ENCODE measurements around the gene CTNNA2. TPM values are rescaled to one million over a fixed set of nuclear protein-coding genes. Genes with fewer than 3 reads are reported as not detected.

Gene CTNNA2
- total RNA-seq, 1 donor from 2014 or later, result not detected

GRCh38 chr2:79611448-79612016, 98.7 kb downstream of the CTNNA2 start:
- DNase-seq (ENCODE audit: extremely low read depth, low read depth, low spot score), result no peak

GRCh38 chr2:79612999-79613398, 100.1 kb downstream of the CTNNA2 start:
- DNase-seq (ENCODE audit: extremely low read depth, low read depth, low spot score), result no peak

DNA sequence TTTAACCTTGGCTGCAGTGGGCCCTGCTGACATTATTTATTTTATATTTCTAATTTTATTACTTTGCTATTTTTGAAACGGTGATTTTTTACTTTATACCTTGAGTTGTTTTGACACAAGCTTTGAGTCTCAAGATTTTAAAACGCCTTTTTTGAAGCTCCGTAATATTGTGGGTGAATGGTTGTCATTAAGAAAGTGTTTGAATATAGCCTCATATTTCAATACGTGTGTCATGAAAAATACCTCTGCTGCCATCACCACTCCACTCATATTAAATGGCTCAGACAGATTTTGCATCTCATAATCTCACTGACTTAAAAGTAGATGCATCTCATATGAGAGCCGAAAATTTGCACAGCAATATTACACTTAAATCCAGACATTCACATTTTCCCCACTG, 106.6 kb downstream of the CTNNA2 start:
- DNase-seq (ENCODE audit: extremely low read depth, low read depth, low spot score), result no peak

DNA sequence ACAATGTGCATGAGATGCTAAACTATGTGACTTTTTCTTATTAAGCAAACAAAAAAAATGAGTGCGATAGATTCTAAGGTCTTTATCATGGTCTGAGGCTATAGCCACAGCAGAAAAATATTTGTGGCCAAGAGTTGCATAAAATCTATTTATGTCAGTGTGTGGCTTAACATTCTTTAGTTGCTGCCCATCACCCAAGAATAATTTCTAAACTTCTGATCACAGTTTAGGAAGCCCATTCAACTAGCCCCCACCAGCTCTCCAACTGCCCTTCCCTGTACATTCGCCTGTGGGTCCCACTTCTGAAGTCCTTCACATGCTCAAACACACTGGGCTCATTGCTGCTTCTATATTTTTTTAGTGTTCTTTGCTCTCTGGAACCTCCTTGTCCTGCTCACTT, 107.1 kb downstream of the CTNNA2 start:
- no peak for DNase-seq (ENCODE audit: extremely low read depth, low read depth, low spot score)

DNA sequence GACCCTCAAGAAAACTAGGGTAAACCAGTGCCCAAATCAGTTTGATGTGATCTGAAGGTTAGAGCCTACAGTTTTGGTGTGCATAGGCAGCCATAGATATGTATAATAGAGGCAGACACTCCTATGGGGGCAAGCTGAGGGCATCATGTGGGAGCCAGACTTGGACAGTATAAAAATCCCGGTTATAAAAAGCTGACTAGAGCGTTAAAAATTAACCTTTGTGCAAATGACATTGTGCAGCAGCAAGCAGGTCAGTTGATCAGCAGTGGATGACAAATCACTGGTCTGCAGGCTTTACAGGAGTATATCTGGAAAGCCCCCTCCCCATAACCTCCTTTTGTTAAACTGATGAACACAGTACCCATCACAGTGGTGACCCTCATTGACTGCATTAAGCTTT, 107.8 kb downstream of the CTNNA2 start:
- no peak for DNase-seq (ENCODE audit: extremely low read depth, low read depth, low spot score)

GRCh38 chr2:79621252-79621651, 108.4 kb downstream of the CTNNA2 start:
- no peak for DNase-seq (ENCODE audit: extremely low read depth, low read depth, low spot score)

GRCh38 chr2:79621755-79622154, 108.9 kb downstream of the CTNNA2 start:
- DNase-seq (ENCODE audit: extremely low read depth, low read depth, low spot score), result no peak

- DNase-seq (ENCODE audit: extremely low read depth, low read depth, low spot score), result no peak
Measured at GRCh38 chr2:79622508-79622907, 109.7 kb downstream of the CTNNA2 start.

GRCh38 chr2:79627237-79627636, 114.4 kb downstream of the CTNNA2 start:
- no peak for DNase-seq (ENCODE audit: extremely low read depth, low read depth, low spot score)

DNA sequence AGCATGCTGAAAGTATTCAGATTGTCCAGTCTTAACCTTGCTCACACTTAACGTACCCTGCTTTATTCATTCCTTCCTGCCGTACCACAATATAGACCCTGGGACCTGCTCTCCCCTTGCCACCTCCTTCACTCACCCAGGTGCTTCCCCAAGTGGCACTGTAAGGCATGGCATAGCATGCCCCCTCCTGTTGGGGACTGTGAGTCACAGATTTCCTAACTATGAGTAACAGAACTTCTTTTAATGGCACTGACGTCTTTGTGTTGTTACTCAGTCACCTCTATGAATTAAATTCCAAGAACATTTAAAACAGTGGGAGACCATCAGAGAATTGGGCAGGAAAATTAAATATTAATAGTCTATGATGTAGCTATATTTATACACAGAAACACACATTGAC, 117.2 kb downstream of the CTNNA2 start:
- DNase-seq (ENCODE audit: extremely low read depth, low read depth, low spot score), result no peak

DNA sequence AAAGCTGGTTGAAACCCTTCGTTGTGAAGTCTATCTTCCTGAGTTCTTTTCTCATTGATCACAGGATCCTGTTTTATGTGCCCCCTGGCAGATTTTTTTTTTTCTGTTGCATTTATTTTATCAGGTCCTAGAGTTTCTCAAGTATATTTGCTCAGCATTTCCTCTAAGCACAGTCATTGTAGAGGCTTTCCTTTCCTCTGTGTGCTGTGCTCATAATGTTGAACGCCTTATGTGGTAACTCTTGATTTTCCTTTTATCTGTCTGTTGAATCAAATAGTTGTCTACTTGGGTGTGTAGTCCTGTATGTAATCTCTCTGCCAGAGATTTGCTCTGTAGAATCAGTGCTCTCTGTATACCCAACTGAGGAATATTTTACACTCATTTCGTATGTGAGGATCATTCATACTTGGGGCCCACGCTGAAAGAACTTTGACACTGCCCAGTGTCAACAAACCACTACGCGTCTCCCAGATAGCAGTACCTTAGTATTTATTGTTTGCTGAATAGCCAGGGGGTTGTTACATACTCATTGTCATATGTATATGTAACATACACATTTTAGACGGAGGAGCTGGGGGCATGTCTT, 118.2 kb downstream of the CTNNA2 start:
- DNase-seq (ENCODE audit: extremely low read depth, low read depth, low spot score), result no peak

GRCh38 chr2:79638410-79638809, 125.6 kb downstream of the CTNNA2 start:
- no peak for DNase-seq (ENCODE audit: extremely low read depth, low read depth, low spot score)

GRCh38 chr2:79638954-79639353, 126.1 kb downstream of the CTNNA2 start:
- DNase-seq (ENCODE audit: extremely low read depth, low read depth, low spot score), result no peak

- DNase-seq (ENCODE audit: extremely low read depth, low read depth, low spot score), result no peak
Measured at GRCh38 chr2:79640001-79640400, 127.2 kb downstream of the CTNNA2 start.

GRCh38 chr2:79649531-79649930, 136.7 kb downstream of the CTNNA2 start:
- DNase-seq (ENCODE audit: extremely low read depth, low read depth, low spot score), result no peak

DNA sequence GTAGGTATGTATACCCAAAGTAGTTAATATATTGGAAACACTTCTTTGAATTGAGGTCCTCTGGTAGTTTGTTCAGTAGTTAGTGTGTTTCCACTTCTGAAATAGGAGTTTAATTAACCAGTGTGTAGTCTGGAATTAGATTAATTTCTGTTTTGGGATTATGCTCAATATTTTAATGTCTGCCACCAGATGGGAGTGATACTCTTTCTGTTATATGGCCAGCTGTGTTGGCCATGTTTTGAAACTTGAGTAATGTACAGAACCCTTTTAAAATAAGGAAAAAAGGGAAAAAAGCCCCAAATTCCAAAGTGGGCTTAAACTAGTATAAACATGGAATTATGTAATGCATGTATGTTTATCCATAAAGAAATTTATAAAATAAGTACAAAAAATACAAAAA, 147.7 kb downstream of the CTNNA2 start:
- no peak for DNase-seq (ENCODE audit: extremely low read depth, low read depth, low spot score)

DNA sequence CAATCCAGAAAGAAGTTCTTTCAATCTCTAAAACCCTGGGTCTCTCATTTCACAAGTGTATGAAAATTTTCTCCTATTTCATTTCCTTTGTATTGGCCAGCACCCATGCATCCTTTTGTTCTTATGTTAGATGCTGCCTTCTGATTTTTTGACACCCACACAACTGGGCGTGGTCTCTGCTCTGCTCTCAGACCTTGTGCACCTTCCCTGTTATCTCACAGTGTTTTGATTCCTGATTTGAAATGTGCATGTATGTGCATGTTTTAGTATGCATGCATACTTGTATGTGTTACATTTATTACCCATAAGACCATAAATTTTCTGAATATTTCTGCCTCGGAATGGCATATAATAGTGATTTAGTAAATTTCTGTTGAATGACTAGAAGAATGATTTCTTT, 152.2 kb downstream of the CTNNA2 start:
- DNase-seq (ENCODE audit: extremely low read depth, low read depth, low spot score), result no peak

GRCh38 chr2:79666430-79666829, 153.6 kb downstream of the CTNNA2 start:
- no peak for DNase-seq (ENCODE audit: extremely low read depth, low read depth, low spot score)

GRCh38 chr2:79669714-79670113, 156.9 kb downstream of the CTNNA2 start:
- no peak for DNase-seq (ENCODE audit: extremely low read depth, low read depth, low spot score)

DNA sequence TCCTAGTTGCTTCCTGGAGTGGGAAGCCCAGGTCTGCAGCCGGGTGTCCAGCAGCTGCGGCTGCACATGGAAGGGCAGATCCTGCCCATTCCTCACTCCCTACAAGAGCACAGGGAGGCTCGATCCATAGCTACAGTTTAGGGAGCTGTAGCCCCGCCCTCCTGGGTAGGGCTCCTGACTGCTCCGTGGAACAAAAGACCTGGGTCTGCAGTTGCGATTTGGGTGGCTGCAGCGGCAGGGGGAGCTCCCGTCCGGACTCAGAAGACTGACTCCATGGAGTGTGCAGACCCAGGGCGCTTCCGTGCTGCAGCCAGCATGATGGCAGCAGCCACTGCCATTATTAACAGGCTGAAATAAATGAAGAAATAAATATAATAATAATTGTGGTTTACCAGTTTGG, 157.3 kb downstream of the CTNNA2 start:
- DNase-seq (ENCODE audit: extremely low read depth, low read depth, low spot score), result no peak

GRCh38 chr2:79686884-79687283, 174.0 kb downstream of the CTNNA2 start:
- no peak for DNase-seq (ENCODE audit: extremely low read depth, low read depth, low spot score)

DNA sequence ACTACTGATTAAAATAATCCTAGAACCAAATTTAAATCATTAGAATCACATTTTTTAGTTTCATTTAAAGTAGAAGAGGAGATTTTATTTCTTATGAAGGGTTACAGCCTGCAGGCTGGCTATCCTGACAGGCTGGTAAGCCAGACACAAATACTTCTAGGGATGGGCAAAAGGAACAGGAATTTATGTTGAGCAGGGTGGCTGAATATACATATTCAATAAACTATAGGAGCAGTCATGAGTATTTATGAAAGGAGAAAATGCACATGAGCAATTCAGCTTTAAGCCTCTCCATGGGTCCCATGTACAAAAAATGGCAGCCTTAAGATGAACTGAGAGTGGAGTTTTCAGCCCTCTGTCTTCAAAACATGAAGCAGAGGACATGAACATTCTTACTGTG, 182.4 kb downstream of the CTNNA2 start:
- DNase-seq (ENCODE audit: extremely low read depth, low read depth, low spot score), result no peak

GRCh38 chr2:79697200-79697599, 184.3 kb downstream of the CTNNA2 start:
- DNase-seq (ENCODE audit: extremely low read depth, low read depth, low spot score), result no peak
